SK-N-SH treated with all-trans-retinoic acid at 6 μM for 48 hours (cell line): ENCODE measurements around the gene PCTP.

Experiments
- ATAC-seq: fragments of 200-7000 bp; cut with Tn5 transposase; 3 replicates; pipeline ENCODE4 v1.9.1; 2020; ENCODE audit warnings: mild to moderate bottlenecking, moderate library complexity
- ARNTL ChIP-seq: fragments of 450-650 bp; formaldehyde crosslinking; IDR thresholded peaks from 2 replicates; pipeline ENCODE4 v1.5.0; 2020; ENCODE audit warnings: low read depth, mild to moderate bottlenecking, moderate library complexity, borderline replicate concordance
- BACH2 ChIP-seq: fragments of 250-450 bp; sonication (Bioruptor Pico); IDR thresholded peaks from 2 replicates; pipeline ENCODE4 v1.9.0; 2021; ENCODE audit warnings: mild to moderate bottlenecking, borderline replicate concordance
- CREB5 ChIP-seq: fragments of 250-450 bp; sonication (Bioruptor Pico); IDR thresholded peaks from 2 replicates; pipeline ENCODE4 v1.5.1; 2020; ENCODE audit warnings: low read depth, mild to moderate bottlenecking, moderate library complexity
- CSDC2 ChIP-seq: fragments of 250-450 bp; sonication (Bioruptor Pico); IDR thresholded peaks from 2 replicates; pipeline ENCODE4 v1.5.0; 2020; ENCODE audit warnings: mild to moderate bottlenecking, moderate library complexity
- CSRNP3 ChIP-seq: fragments of 250-450 bp; sonication (Bioruptor Pico); IDR thresholded peaks from 2 replicates; pipeline ENCODE4 v1.5.1; 2021; ENCODE audit warnings: mild to moderate bottlenecking, moderate library complexity
- ESRRG ChIP-seq: fragments of 250-450 bp; sonication (Bioruptor Pico); IDR thresholded peaks from 2 replicates; pipeline ENCODE4 v1.6.1; 2021; ENCODE audit warnings: mild to moderate bottlenecking
- ISL1 ChIP-seq: fragments of 250-450 bp; sonication (Bioruptor Pico); IDR thresholded peaks from 2 replicates; pipeline ENCODE4 v2.1.2; 2022; ENCODE audit warnings: mild to moderate bottlenecking, moderate library complexity
- OSR1 ChIP-seq: fragments of 250-450 bp; sonication (Bioruptor Pico); IDR thresholded peaks from 2 replicates; pipeline ENCODE4 v1.8.0; 2022; ENCODE audit warnings: moderate library complexity, mild to moderate bottlenecking, inconsistent platforms
- PATZ1 ChIP-seq: fragments of 250-450 bp; sonication (Bioruptor Pico); IDR thresholded peaks from 2 replicates; pipeline ENCODE4 v1.8.0; 2020; ENCODE audit warnings: mild to moderate bottlenecking, moderate library complexity, borderline replicate concordance
- PPARA ChIP-seq: fragments of 250-450 bp; sonication (Bioruptor Pico); IDR thresholded peaks from 2 replicates; pipeline ENCODE4 v1.5.0; 2020; ENCODE audit warnings: mild to moderate bottlenecking, borderline replicate concordance
- RARB ChIP-seq: fragments of 250-450 bp; sonication (Bioruptor Pico); IDR thresholded peaks from 2 replicates; pipeline ENCODE4 v1.8.0; 2021; ENCODE audit warnings: mild to moderate bottlenecking, moderate library complexity
- SNAI2 ChIP-seq: fragments of 250-450 bp; sonication (Bioruptor Pico); IDR thresholded peaks from 2 replicates; pipeline ENCODE4 v1.5.0; 2020; ENCODE audit warnings: mild to moderate bottlenecking, moderate library complexity
- TCF4 ChIP-seq: fragments of 250-450 bp; sonication (Bioruptor Pico); IDR thresholded peaks from 2 replicates; pipeline ENCODE4 v1.8.0; 2021; ENCODE audit warnings: mild to moderate bottlenecking, moderate library complexity, borderline replicate concordance
- TOX ChIP-seq: fragments of 250-450 bp; sonication (Bioruptor Pico); IDR thresholded peaks from 2 replicates; pipeline ENCODE4 v1.8.0; 2021; ENCODE audit warnings: mild to moderate bottlenecking, moderate library complexity, borderline replicate concordance
- TSHZ2 ChIP-seq: fragments of 250-450 bp; sonication (Bioruptor Pico); IDR thresholded peaks from 2 replicates; pipeline ENCODE4 v1.5.0; 2020; ENCODE audit warnings: mild to moderate bottlenecking, moderate library complexity
- ZC3H10 ChIP-seq: fragments of 250-450 bp; sonication (Bioruptor Pico); IDR thresholded peaks from 2 replicates; pipeline ENCODE4 v1.5.1; 2021; ENCODE audit warnings: mild to moderate bottlenecking, moderate library complexity
- ZFP3 ChIP-seq: fragments of 250-450 bp; sonication (Bioruptor Pico); IDR thresholded peaks from 2 replicates; pipeline ENCODE4 v1.5.0; 2020; ENCODE audit warnings: mild to moderate bottlenecking, moderate library complexity
- ZFP30 ChIP-seq: fragments of 450-650 bp; formaldehyde crosslinking; IDR thresholded peaks from 2 replicates; pipeline ENCODE4 v1.5.0; 2022; ENCODE audit warnings: mild to moderate bottlenecking, moderate library complexity
- ZNF565 ChIP-seq: fragments of 450-650 bp; formaldehyde crosslinking; conservative IDR thresholded peaks from 2 replicates; pipeline ENCODE4 v1.5.0; 2020; ENCODE audit warnings: low read depth, mild to moderate bottlenecking, moderate library complexity
- ZNF70 ChIP-seq: fragments of 450-650 bp; formaldehyde crosslinking; IDR thresholded peaks from 2 replicates; pipeline ENCODE4 v1.5.0; 2020; ENCODE audit warnings: mild to moderate bottlenecking, moderate library complexity
- ZNF8 ChIP-seq: fragments of 450-650 bp; formaldehyde crosslinking; IDR thresholded peaks from 2 replicates; pipeline ENCODE4 v1.5.0; 2020; ENCODE audit warnings: mild to moderate bottlenecking, moderate library complexity

Gene PCTP

GRCh38 chr17:55785181-55785580, 34.3 kb downstream of the PCTP start:
- TF ChIP-seq TCF4 (no peak), TSHZ2 (CRISPR knock-in tag) (no peak), TOX (CRISPR knock-in tag) (no peak), ZFP3 (CRISPR knock-in tag) (no peak), ZNF8 (CRISPR knock-in tag) (no peak), OSR1 (no peak), CSRNP3 (no peak), ARNTL (CRISPR knock-in tag) (no peak), CSDC2 (CRISPR knock-in tag) (no peak)
- TF ChIP-seq, all 23 proteins: peak for 0
- no peak for ATAC-seq

GRCh38 chr17:55793272-55793671, 42.4 kb downstream of the PCTP start:
- ATAC-seq: no peak
- TF ChIP-seq CSDC2 (CRISPR knock-in tag) (no peak), RARB (CRISPR knock-in tag) (no peak), ESRRG (CRISPR knock-in tag) (no peak), OSR1 (no peak), ARNTL (CRISPR knock-in tag) (no peak), TCF4 (no peak), PPARA (no peak)
- TF ChIP-seq, all 23 proteins: peak for 0

GRCh38 chr17:55794725-55795482, 44.1 kb downstream of the PCTP start:
- no peak for ATAC-seq
- no peak for TF ChIP-seq ISL1
- no peak for TF ChIP-seq PATZ1 (CRISPR knock-in tag)
- TF ChIP-seq TOX (CRISPR knock-in tag): no peak
- no peak for TF ChIP-seq TCF4
- no peak for TF ChIP-seq ZFP30
- TF ChIP-seq ZC3H10 (CRISPR knock-in tag): no peak
- TF ChIP-seq ZNF565 (CRISPR knock-in tag): no peak
- no peak for TF ChIP-seq OSR1
- no peak for TF ChIP-seq ESRRG (CRISPR knock-in tag)
- no peak for TF ChIP-seq SNAI2 (CRISPR knock-in tag)
- TF ChIP-seq ZNF70 (CRISPR knock-in tag): no peak
- TF ChIP-seq ZFP3 (CRISPR knock-in tag): no peak
- no peak for TF ChIP-seq PPARA

GRCh38 chr17:55806745-55807495, 56.1 kb downstream of the PCTP start:
- ATAC-seq: no peak
- TF ChIP-seq ZNF565 (CRISPR knock-in tag) (no peak), CREB5 (CRISPR knock-in tag) (no peak), ZNF70 (CRISPR knock-in tag) (no peak), SNAI2 (CRISPR knock-in tag) (no peak), ZC3H10 (CRISPR knock-in tag) (no peak), BACH2 (CRISPR knock-in tag) (no peak), CSDC2 (CRISPR knock-in tag) (no peak), ZFP30 (no peak), ZNF8 (CRISPR knock-in tag) (no peak), TCF4 (no peak), ISL1 (no peak), TSHZ2 (CRISPR knock-in tag) (no peak), CSRNP3 (no peak), ZFP3 (CRISPR knock-in tag) (no peak), OSR1 (no peak), ESRRG (CRISPR knock-in tag) (no peak), ARNTL (CRISPR knock-in tag) (no peak), TOX (CRISPR knock-in tag) (no peak)
